PC-3 (cell line): Measurements from ENCODE around the gene KCNQ4.

Experiments used
- EZH2 ChIP-seq: fragments of 300-600 bp; sonication (generic); IDR thresholded peaks from one replicate; pipeline ENCODE4 v1.6.1; 2017; ENCODE audit warnings: antibody characterized with exemption, mild to moderate bottlenecking, low read length; ENCODE audit not compliant: unreplicated experiment
- EZH2phosphoT487 ChIP-seq: fragments of 300-600 bp; sonication (generic); IDR thresholded peaks from 2 replicates; pipeline ENCODE4 v1.6.1; 2018; ENCODE audit warnings: mild to moderate bottlenecking, antibody characterized with exemption, low read length, borderline replicate concordance
- TF ChIP-seq, protein P1 (sequence below): fragments of 300-600 bp; sonication (generic); conservative IDR thresholded peaks from 2 replicates; pipeline ENCODE4 v1.5.1; 2017; ENCODE audit warnings: antibody characterized with exemption, low read depth, mild to moderate bottlenecking, low read length

DNA sequence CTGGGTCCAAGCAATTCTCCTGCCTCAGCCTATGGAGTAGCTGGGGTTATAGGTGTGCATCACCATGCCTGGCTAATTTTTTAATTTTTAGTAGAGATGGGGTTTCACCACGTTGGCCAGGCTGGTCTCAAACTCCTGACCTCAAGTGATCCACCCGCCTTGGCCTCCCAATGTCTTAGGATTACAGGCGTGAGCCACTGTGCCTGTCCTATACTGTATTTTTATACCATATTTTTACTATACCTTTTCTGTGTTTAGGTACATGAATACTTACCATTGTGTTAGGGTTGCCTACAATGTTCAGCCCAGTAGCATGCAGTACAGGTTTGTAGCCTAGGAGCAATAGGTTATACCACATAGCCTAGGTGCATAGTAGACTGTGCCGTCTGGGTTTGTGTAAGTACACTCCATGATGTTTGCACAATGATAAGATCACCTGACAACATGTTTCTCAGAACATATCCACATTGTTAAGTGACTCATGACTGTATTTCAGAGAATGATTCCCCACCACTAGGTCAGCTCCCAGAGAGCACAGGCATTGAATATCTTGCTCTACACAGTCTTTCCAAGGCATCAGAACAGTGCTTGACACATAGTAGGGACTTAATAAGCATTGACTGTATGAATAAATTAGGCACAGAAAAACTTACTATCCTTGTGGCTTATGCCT is 84.6 kb downstream of the KCNQ4 start:
- TF ChIP-seq, protein P1, sequence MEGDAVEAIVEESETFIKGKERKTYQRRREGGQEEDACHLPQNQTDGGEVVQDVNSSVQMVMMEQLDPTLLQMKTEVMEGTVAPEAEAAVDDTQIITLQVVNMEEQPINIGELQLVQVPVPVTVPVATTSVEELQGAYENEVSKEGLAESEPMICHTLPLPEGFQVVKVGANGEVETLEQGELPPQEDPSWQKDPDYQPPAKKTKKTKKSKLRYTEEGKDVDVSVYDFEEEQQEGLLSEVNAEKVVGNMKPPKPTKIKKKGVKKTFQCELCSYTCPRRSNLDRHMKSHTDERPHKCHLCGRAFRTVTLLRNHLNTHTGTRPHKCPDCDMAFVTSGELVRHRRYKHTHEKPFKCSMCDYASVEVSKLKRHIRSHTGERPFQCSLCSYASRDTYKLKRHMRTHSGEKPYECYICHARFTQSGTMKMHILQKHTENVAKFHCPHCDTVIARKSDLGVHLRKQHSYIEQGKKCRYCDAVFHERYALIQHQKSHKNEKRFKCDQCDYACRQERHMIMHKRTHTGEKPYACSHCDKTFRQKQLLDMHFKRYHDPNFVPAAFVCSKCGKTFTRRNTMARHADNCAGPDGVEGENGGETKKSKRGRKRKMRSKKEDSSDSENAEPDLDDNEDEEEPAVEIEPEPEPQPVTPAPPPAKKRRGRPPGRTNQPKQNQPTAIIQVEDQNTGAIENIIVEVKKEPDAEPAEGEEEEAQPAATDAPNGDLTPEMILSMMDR, result no peak
- TF ChIP-seq EZH2phosphoT487 (no peak), EZH2 (no peak)
